ENCODE results near the gene CAP1. TPM values are rescaled to one million over a fixed set of nuclear protein-coding genes. Genes with fewer than 3 reads are reported as not detected.

The CAP1 gene, protein sequence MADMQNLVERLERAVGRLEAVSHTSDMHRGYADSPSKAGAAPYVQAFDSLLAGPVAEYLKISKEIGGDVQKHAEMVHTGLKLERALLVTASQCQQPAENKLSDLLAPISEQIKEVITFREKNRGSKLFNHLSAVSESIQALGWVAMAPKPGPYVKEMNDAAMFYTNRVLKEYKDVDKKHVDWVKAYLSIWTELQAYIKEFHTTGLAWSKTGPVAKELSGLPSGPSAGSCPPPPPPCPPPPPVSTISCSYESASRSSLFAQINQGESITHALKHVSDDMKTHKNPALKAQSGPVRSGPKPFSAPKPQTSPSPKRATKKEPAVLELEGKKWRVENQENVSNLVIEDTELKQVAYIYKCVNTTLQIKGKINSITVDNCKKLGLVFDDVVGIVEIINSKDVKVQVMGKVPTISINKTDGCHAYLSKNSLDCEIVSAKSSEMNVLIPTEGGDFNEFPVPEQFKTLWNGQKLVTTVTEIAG
- 162 and 614 TPM in 2 replicates for total RNA-seq

GRCh38 chr1:40040511-40041465, at the start of gene CAP1:
CAP1 (plus strand) TSS chr1:40040729; CDS start chr1:40059347, 18,618 bp downstream.

DNA sequence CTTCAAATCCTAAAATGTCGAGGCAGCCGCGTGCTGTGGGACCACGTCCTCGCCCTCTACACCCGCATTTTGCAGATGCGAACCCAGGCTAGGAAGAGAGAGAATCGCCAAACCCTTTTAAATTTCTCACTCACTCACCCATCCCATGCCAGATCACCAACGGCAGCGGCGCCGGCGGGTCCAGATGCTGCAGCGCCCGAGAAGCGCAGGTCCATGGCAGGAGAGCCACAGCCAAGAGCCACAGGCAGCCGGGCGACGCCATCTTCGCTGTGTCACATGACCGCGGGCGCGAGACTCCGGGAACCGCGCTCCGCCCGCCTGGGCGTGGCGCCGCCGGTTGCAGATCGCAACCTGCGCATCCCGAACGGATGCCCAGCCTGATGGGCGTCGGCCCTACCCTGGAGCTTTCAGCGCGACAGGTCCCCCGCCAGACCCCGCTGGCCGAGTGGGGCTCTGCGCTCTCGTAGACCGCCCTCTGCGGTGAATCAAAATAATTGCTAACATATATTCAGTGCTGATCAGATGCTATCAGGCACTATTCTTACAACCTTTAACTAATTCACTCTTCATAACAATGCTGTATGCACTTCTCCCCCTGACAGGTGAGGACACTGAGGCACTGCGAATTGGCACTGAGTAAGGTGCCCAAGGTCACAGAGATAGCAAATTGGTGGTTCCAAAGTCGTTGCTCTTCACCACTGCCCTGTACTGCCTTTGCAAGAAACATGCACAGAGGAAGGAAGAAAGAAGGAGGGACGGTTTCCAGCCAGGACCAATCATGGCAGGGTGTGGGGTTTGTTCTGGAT, 56.7 kb downstream of the CAP1 start, which contains the start of gene PPT1:
PPT1 (minus strand) TSS at position 276 of the 806 bp plus-strand sequence; CDS start at position 262, 14 bp downstream.

Other genes with a start within 250 kb of the CAP1 start
- gene TRIT1, start 157.2 kb upstream of the CAP1 start, total RNA-seq: 20.4 and 22.8 TPM in 2 replicates
- 1.6 and 2.7 TPM in 2 replicates for gene MYCL, start 138.8 kb upstream of the CAP1 start, total RNA-seq
- 0.39 and 3.6 TPM in 2 replicates for gene MFSD2A, start 85.6 kb upstream of the CAP1 start, total RNA-seq
- gene PPT1, start 56.5 kb downstream of the CAP1 start, total RNA-seq: 17.3 and 38.2 TPM in 2 replicates
- gene RLF, start 120.7 kb downstream of the CAP1 start, total RNA-seq: 21.6 and 27.1 TPM in 2 replicates
- not detected in 2 replicates for gene TMCO2, start 207.2 kb downstream of the CAP1 start, total RNA-seq
- 22.8 and 57.2 TPM in 2 replicates for gene ZMPSTE24, start 217.5 kb downstream of the CAP1 start, total RNA-seq